Medulla oblongata (tissue), 1 donor: Measurements from ENCODE around the gene WAC.
"Not testable (repeated sequence)": the region's sequence is repeated elsewhere in the genome, so short reads cannot be mapped to it uniquely, and the experiment has no call there.

Experiments
- DNase-seq: peaks from one replicate; pipeline ENCODE4 v3.0.0-alpha.2; 2015; ENCODE audit errors: extremely low spot score

WAC gene

GRCh38 chr10:28532337-28533185 is at the start of gene WAC:
TSS of gene WAC (plus strand) at chr10:28533118. CDS start at chr10:28533580, 462 bp downstream.
- peak; percentile 95 for DNase-seq

- no peak for DNase-seq
These were observed 43.7 kb upstream of the WAC start for GRCh38 chr10:28489206-28489605.

GRCh38 chr10:28490256-28490865 is 42.6 kb upstream of the WAC start:
- not testable (repeated sequence) for DNase-seq

- peak; percentile 12 for DNase-seq
These were observed 40.6 kb upstream of the WAC start for GRCh38 chr10:28492116-28492920.

GRCh38 chr10:28494420-28494819 is 38.5 kb upstream of the WAC start:
- DNase-seq, result no peak

DNA sequence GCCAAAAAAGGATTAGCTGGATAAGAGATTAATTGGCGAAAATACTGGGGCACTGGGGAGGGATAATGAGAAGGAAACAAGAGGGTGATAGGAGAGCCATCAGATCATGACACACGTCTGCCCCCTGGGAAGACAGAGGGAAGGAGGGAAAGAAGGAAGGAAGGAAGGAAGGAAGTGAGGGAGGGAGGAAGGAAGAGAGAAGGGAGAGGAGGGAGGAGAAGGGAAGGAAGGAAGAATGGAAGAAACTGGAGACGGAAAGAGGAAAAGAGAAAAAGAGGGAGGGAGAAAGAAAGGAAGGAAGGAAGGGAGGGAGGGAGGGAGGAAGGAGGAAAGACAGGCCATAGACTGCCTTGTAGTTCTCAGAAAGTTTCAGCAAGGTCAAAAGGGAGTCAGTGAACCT is 37.8 kb upstream of the WAC start:
- DNase-seq, result no peak

DNA sequence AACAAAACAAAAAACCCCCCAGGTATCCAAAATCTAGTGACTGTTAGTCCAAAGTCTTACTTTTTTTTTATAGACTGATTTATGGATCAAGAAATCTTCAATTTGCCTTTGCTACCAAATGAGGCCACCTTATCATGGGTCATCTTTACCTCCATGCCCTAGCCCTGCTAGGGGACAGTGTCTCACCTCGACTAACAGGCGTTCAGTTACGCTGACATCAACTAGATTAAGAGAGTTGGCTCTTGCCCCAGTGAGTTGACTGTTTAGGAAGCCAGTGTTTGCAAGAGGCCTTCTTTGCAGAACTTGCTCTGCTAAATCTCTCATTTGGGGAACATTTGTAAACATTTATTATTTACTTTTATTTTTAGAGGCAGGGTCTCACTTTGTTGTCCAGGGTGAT is 36.9 kb upstream of the WAC start:
- DNase-seq, result no peak

DNA sequence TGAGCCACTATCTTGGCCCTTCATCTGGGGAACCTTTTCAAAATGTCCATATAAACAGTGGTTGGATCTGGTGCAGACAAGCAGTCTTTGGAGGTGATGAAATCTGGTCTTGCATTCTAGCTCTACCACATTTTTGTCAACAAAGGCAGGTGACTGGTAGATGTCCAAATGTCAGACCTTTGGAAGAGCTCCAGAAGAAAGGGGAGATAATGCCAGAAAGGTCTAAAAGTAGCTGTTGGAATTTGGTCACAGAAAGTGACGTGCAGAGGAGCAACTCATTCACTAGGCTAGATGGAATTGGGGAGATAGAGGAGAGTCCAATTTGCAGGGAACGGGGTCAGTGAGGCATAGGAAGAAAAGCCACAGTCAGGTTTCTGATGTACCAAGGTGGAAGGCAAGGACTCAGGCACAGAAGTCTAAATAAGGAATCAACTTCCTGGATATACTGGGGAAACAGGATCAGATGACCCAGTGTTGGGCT is 36.4 kb upstream of the WAC start:
- no peak for DNase-seq

- no peak for DNase-seq
These were observed 35.4 kb upstream of the WAC start for GRCh38 chr10:28497313-28498126.

DNA sequence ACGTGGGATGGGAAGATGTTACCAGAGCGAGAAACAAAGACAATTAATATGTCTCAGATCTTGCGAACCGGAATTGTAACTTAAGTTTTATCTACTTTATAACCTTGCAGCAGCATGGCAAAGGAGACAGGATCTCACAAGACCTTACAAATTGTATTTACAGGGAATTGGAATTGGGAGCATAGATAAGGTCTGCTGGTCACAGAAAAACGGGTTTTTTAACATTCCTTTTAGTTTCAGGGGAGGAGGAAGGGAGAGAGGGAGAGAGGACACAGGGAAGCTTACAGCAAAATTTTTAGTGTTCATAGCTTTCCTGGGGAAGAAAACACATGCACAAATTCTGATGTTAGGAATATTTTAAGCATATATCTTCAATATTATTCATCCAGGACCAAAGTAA is 32.7 kb upstream of the WAC start:
- not testable (repeated sequence) for DNase-seq

GRCh38 chr10:28503114-28503513 is 29.8 kb upstream of the WAC start:
- DNase-seq, result no peak

- no peak for DNase-seq
These were observed 27.5 kb upstream of the WAC start for GRCh38 chr10:28505359-28505959.

DNA sequence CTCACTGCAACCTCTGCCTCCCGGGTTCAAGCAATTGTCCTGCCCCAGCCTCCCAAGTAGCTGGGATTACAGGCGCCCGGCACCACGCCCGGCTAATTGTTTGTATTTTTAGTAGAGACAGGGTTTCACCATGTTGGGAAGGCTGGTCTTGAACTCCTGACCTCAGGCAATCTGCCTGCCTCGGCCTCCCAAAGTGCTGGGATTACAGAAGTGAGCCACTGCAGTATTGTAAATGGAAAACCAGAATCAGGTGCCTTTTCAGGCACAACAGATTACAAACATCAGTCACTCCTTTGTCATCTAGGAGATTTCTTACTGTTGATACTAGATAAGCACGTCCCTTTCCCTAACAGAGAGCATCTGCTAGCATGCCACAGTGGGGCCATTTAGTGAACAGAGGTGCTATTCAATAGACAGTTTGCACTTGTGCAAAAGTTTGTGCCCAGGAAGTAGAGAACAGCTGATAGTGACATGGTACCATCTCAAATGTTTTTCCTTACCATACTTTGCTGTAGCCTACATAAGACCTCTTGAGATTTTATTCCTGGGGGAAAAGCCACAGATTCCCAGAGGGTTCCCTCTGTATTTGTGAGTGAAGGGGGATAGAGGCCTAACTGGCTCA is 24.5 kb upstream of the WAC start:
- no peak for DNase-seq

DNA sequence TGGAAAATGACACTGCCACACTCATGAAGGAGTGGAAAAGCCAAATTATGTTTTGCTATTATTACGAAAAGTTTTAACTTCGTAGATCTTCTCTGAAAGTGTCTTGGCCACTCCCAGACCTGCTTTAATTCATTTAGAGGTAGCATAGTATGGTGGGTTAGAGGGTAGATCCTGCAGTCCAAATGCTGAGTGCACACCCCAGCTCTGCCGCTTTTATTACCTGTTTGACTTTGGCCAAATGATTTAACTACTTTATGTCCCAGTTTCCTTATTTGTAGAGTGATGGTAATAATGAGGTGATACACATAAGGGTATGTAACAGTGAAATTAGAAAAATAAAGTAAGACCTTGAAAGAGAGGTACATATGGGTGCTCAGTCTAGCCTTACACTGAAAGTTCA is 23.6 kb upstream of the WAC start:
- no peak for DNase-seq

- DNase-seq, result no peak
These were observed 18.3 kb upstream of the WAC start for GRCh38 chr10:28514648-28515047.

DNA sequence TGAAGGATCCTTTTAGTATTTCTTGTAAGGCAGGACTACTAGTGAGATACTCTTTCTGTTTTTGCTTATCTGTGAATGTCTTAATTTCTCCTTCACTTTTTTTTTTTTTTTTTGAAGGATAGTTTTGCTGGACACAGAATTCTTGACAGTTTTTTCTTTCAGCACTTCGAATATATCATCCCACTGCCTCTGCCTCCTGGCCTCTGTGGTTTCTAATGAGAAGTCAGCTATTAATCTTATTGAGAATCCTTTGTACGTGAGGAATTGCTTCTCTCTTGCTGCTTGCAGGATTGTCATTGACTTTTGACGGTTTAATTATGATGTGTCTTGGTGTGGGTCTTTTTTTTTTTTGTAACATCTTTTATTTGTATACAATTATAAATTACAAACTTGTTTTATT is 12.6 kb upstream of the WAC start:
- no peak for DNase-seq

DNA sequence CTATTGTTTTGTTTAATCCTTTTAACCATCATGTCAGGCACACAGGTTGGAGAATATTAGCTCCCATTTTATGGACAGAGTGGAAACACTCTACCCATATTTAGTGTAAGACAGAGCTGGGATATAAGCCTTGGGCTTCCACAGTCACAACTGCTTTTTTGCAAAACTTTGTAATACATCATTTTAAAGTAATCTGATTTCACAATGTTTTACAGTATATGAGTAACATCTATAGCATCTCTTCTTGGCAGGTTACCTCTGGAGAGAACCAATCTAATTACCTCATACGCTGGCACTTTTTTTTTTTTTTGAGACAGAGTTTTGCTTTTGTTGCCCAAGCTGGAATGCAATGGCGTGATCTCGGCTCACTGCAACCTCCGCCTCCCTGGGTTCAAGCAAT is 12.1 kb upstream of the WAC start:
- DNase-seq, result not testable (repeated sequence)

GRCh38 chr10:28521961-28522360 is 11.0 kb upstream of the WAC start:
- DNase-seq, result not testable (repeated sequence)

GRCh38 chr10:28523725-28524252 is 9.1 kb upstream of the WAC start:
- DNase-seq, result no peak

DNA sequence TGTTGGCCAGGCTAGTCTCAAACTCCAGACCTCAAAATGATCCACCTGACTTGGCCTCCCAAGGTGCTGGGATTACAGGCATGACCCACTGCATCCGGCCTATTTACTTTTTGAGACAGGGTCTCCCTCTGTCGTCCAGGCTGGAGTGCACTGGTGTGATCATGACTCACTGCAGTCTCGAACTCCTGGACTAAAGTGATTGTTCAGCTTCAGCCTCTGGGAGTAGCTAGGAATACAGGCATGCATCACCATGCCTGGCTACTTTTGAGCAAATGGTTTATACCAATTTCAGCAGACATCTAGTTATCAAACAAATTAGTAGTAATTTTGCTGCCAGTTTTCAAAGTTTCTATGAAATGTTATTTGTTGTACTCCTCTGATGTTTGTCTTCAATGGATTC is 2.2 kb upstream of the WAC start:
- DNase-seq, result no peak
